ENCODE measurements around the gene TMED9. TPM values are rescaled to one million over a fixed set of nuclear protein-coding genes. Genes with fewer than 3 reads are reported as not detected.

Gene TMED9
- total RNA-seq, 1 donor from 2014 or later: 61.0 TPM

- ATAC-seq (ENCODE audit: poor library complexity) (no peak), DNase-seq (no peak)
- intact Hi-C loops (cut with DNase I): no loop called here
Observed at GRCh38 chr5:177569894-177570293, 22.1 kb upstream of the TMED9 start.

- ATAC-seq (ENCODE audit: poor library complexity) (no peak), DNase-seq (no peak)
- intact Hi-C loops (cut with DNase I): no loop called here
Observed at GRCh38 chr5:177575488-177575887, 16.5 kb upstream of the TMED9 start.

- no peak for DNase-seq
- intact Hi-C loops (cut with DNase I): no loop called here
- ATAC-seq (ENCODE audit: poor library complexity): no peak
Observed at GRCh38 chr5:177576169-177576568, 15.8 kb upstream of the TMED9 start.

GRCh38 chr5:177578316-177578715 lies 13.7 kb upstream of the TMED9 start:
- ATAC-seq (ENCODE audit: poor library complexity) (no peak), DNase-seq (no peak)
- intact Hi-C loops (cut with DNase I): no loop called here

- intact Hi-C loops (cut with DNase I): no loop called here
- DNase-seq (no peak), ATAC-seq (ENCODE audit: poor library complexity) (no peak)
Observed at GRCh38 chr5:177588413-177588909, 3.5 kb upstream of the TMED9 start.

- ATAC-seq (ENCODE audit: poor library complexity) (no peak), DNase-seq (no peak)
- intact Hi-C loops (cut with DNase I): no loop called here
Observed at GRCh38 chr5:177590406-177590805, 1.6 kb upstream of the TMED9 start.

- intact Hi-C loops (cut with DNase I): no loop called here
- no peak for DNase-seq
- no peak for ATAC-seq (ENCODE audit: poor library complexity)
Observed at GRCh38 chr5:177591690-177592009, 353 bp upstream of the TMED9 start.

GRCh38 chr5:177592905-177593304 lies 902 bp downstream of the TMED9 start:
- intact Hi-C loops (cut with DNase I): no loop called here
- DNase-seq (no peak), ATAC-seq (ENCODE audit: poor library complexity) (no peak)

- intact Hi-C loops (cut with DNase I): no loop called here
Observed at GRCh38 chr5:177593511-177593910, 1.5 kb downstream of the TMED9 start.

GRCh38 chr5:177594071-177594470 lies 2.1 kb downstream of the TMED9 start:
- ATAC-seq (ENCODE audit: poor library complexity): no peak
- intact Hi-C loops (cut with DNase I): no loop called here
- DNase-seq: no peak

More at GRCh38 chr5:177593511-177593910, 1.5 kb downstream of the TMED9 start:
- ATAC-seq (ENCODE audit: poor library complexity) (no peak), DNase-seq (no peak)

- DNase-seq: no peak
- no peak for ATAC-seq (ENCODE audit: poor library complexity)
- intact Hi-C loops (cut with DNase I): no loop called here
Observed at GRCh38 chr5:177595026-177595585, 3.1 kb downstream of the TMED9 start.

- DNase-seq: no peak
- no peak for ATAC-seq (ENCODE audit: poor library complexity)
- intact Hi-C loops (cut with DNase I): no loop called here
Observed at GRCh38 chr5:177595991-177596774, 4.2 kb downstream of the TMED9 start.

- intact Hi-C loops (cut with DNase I): no loop called here
- DNase-seq (no peak), ATAC-seq (ENCODE audit: poor library complexity) (no peak)
Observed at GRCh38 chr5:177596775-177597238, 4.8 kb downstream of the TMED9 start.

GRCh38 chr5:177598477-177598876 lies 6.5 kb downstream of the TMED9 start:
- no peak for ATAC-seq (ENCODE audit: poor library complexity)
- intact Hi-C loops (cut with DNase I): no loop called here

GRCh38 chr5:177599731-177600507 lies 7.9 kb downstream of the TMED9 start, which contains the start of gene B4GALT7:
Gene B4GALT7 (plus strand): TSS chr5:177600132. CDS start chr5:177600211, 79 bp downstream.
- ATAC-seq (ENCODE audit: poor library complexity) (peak; percentile 98), DNase-seq (peak; percentile 92)
- intact Hi-C loops (cut with DNase I): no loop called here

More at GRCh38 chr5:177598477-177598876, 6.5 kb downstream of the TMED9 start:
- DNase-seq: no peak

- ATAC-seq (ENCODE audit: poor library complexity): no peak
- no peak for DNase-seq
- intact Hi-C loops (cut with DNase I): no loop called here
Observed at GRCh38 chr5:177600508-177601018, 8.6 kb downstream of the TMED9 start.

- intact Hi-C loops (cut with DNase I): no loop called here
Observed at GRCh38 chr5:177601126-177601525, 9.1 kb downstream of the TMED9 start.

GRCh38 chr5:177601577-177602457 lies 9.8 kb downstream of the TMED9 start:
- intact Hi-C loops (cut with DNase I): no loop called here
- no peak for ATAC-seq (ENCODE audit: poor library complexity)
- no peak for DNase-seq

More at GRCh38 chr5:177601126-177601525, 9.1 kb downstream of the TMED9 start:
- ATAC-seq (ENCODE audit: poor library complexity): no peak
- no peak for DNase-seq

Data from Right ventricle myocardium superior (tissue), 1 donor.